NCI-H82 treated with DMSO at 0.1 percent for 48 hours (cell line): ENCODE measurements around the gene CD6.
"Not testable (repeated sequence)": the region's sequence is repeated elsewhere in the genome, so short reads cannot be mapped to it uniquely, and the experiment has no call there.

Experiments
- DNase-seq: peaks from one replicate; lab custom pipeline; 2025; ENCODE audit not compliant: unreplicated experiment; lab: John Stamatoyannopoulos, UW

CD6 gene

GRCh38 chr11:60952742-60953170 is 18.7 kb upstream of the CD6 start:
- DNase-seq = no peak

GRCh38 chr11:60953781-60954180 is 17.7 kb upstream of the CD6 start:
- no peak for DNase-seq

GRCh38 chr11:60954421-60954820 is 17.1 kb upstream of the CD6 start:
- DNase-seq = no peak

GRCh38 chr11:60955571-60955970 is 15.9 kb upstream of the CD6 start:
- no peak for DNase-seq

GRCh38 chr11:60957188-60957587 is 14.3 kb upstream of the CD6 start:
- no peak for DNase-seq

GRCh38 chr11:60959431-60959830 is 12.0 kb upstream of the CD6 start:
- no peak for DNase-seq

GRCh38 chr11:60960405-60960804 is 11.1 kb upstream of the CD6 start:
- DNase-seq = no peak

- DNase-seq = no peak
These were observed 6.7 kb upstream of the CD6 start for GRCh38 chr11:60964801-60965200.

- no peak for DNase-seq
These were observed 4.6 kb upstream of the CD6 start for GRCh38 chr11:60966890-60967289.

GRCh38 chr11:60968223-60968622 is 3.3 kb upstream of the CD6 start:
- DNase-seq = no peak

GRCh38 chr11:60970369-60970774 is 1.1 kb upstream of the CD6 start:
- no peak for DNase-seq

GRCh38 chr11:60970890-60971289 is 590 bp upstream of the CD6 start:
- DNase-seq = no peak

GRCh38 chr11:60972182-60973030 is 926 bp downstream of the CD6 start:
- no peak for DNase-seq

- no peak for DNase-seq
These were observed 2.2 kb downstream of the CD6 start for GRCh38 chr11:60973699-60974098.

GRCh38 chr11:60974316-60974715 is 2.8 kb downstream of the CD6 start:
- not testable (repeated sequence) for DNase-seq

- DNase-seq = no peak
These were observed 3.2 kb downstream of the CD6 start for GRCh38 chr11:60974726-60975125.

- DNase-seq = no peak
These were observed 5.7 kb downstream of the CD6 start for GRCh38 chr11:60977224-60977623.

- no peak for DNase-seq
These were observed 6.4 kb downstream of the CD6 start for GRCh38 chr11:60977836-60978235.

GRCh38 chr11:60978546-60979380 is 7.3 kb downstream of the CD6 start:
- DNase-seq = no peak

GRCh38 chr11:60981515-60981914 is 10.0 kb downstream of the CD6 start:
- no peak for DNase-seq

GRCh38 chr11:60982184-60982583 is 10.7 kb downstream of the CD6 start:
- no peak for DNase-seq

GRCh38 chr11:60984149-60984548 is 12.7 kb downstream of the CD6 start:
- DNase-seq = no peak
